ENCODE results near the gene PCSK2.

DNA sequence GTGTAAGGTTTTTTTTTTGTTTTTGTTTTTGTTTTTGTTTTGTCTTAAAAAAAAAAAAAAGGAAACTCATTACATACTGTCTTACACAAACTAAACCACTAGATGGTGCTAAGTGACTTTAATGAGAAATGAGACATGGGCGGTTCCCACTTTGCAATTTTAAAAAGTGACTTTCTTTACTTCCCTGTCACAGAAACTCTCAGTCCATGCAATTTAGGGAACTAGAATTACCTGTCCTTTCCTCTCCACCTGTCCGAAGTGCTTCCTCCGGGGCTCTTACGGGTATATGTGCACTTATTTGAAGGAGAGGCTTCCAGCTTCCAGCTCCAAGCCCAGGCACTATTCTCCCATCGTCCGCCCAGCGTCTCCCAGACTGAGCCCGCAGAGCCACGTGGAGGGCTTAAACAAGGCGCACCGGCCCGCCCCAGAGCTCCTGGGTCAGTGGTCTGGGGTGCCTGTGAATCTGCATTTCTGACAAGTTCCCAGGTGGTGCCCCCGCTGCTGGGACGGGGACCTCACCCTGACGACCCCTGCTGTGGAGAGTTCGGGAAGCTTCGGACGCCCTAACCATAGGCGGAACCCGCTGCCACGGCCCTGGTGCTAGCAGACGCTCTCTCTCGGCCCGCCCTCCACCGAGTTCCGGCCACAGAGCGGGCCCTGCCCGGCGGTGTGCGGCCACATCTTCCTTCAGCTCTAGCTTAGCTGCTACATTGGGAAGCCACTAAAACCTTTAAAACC, 278.2 kb downstream of the PCSK2 start:
- TF ChIP-seq, protein P1, sequence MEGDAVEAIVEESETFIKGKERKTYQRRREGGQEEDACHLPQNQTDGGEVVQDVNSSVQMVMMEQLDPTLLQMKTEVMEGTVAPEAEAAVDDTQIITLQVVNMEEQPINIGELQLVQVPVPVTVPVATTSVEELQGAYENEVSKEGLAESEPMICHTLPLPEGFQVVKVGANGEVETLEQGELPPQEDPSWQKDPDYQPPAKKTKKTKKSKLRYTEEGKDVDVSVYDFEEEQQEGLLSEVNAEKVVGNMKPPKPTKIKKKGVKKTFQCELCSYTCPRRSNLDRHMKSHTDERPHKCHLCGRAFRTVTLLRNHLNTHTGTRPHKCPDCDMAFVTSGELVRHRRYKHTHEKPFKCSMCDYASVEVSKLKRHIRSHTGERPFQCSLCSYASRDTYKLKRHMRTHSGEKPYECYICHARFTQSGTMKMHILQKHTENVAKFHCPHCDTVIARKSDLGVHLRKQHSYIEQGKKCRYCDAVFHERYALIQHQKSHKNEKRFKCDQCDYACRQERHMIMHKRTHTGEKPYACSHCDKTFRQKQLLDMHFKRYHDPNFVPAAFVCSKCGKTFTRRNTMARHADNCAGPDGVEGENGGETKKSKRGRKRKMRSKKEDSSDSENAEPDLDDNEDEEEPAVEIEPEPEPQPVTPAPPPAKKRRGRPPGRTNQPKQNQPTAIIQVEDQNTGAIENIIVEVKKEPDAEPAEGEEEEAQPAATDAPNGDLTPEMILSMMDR (IDR thresholded peaks at IDR 0.05; ENCODE audit: low read length) = peak; percentile 74
- no peak for TF ChIP-seq EZH2 (optimal IDR thresholded peaks at IDR 0.05; ENCODE audit: low read depth, low read length)
